ENCODE results near the gene EHBP1L1.

- TF ChIP-seq CTCF (IDR thresholded peaks at IDR 0.05) (peak; percentile 25 to 52 (median 42)), POLR2A (IDR thresholded peaks at IDR 0.05) (no peak)
These were observed 24.1 kb upstream of the EHBP1L1 start for GRCh38 chr11:65551572-65552387.
